Adipocyte (in vitro differentiated cells): ENCODE data around the gene MMP20.
A peak's percentile ranks its signal among the peaks of the same experiment; 100 is the strongest.

Experiments
- DNase-seq: peaks from one replicate; pipeline ENCODE4 v3.0.0-alpha.2; 2015; ENCODE audit warnings: low read depth
- H3K27me3 ChIP-seq: replicated peaks from 2 replicates; pipeline ENCODE4 v1.7.0; 2013; ENCODE audit warnings: mild to moderate bottlenecking, low read length, moderate library complexity; ENCODE audit not compliant: control insufficient read depth, insufficient read depth
- H3K36me3 ChIP-seq: 2 replicates; pipeline ENCODE4 v1.7.0; 2013; ENCODE audit warnings: low read length, mild to moderate bottlenecking, moderate library complexity; ENCODE audit not compliant: control insufficient read depth, insufficient read depth, severe bottlenecking
- H3K4me1 ChIP-seq: 2 replicates; pipeline ENCODE4 v1.7.0; 2013; ENCODE audit warnings: mild to moderate bottlenecking, low read length, moderate library complexity; ENCODE audit not compliant: control insufficient read depth, insufficient read depth
- H3K4me3 ChIP-seq: 2 replicates; pipeline ENCODE4 v1.7.0; 2013; ENCODE audit warnings: mild to moderate bottlenecking, low read length, moderate library complexity
- H3K9ac ChIP-seq: 2 replicates; pipeline ENCODE4 v1.7.0; 2013; ENCODE audit warnings: mild to moderate bottlenecking, low read length, moderate library complexity
- H3K9me3 ChIP-seq: 2 replicates; pipeline ENCODE4 v1.7.0; 2013; ENCODE audit warnings: mild to moderate bottlenecking, low read length, moderate library complexity; ENCODE audit not compliant: control insufficient read depth

MMP20 gene

DNA sequence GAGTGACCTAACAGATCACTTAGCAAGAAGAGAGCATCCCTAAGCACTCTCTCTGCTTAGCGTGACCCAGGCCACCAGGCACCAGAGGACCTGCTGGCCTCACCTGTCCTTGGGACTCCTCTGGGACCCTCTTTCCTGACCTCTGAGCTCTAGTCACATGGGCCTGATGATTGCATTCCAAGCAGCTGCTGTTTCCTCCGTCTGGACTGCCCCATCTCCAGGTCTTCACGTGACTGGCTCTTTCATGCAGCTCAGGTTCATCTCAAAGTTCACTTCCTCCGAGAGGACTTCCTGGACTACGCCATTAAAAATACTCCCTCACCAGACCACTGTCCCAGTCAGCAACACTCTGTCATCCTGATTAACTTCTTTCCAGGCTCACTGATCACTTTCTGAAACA is 2.9 kb downstream of the MMP20 start:
- H3K9me3 ChIP-seq: no peaks in the 10 kb centered on the region
- H3K4me3 ChIP-seq: no peak overlapping the region
- H3K36me3 ChIP-seq: no peaks in the 10 kb centered on the region
- no peaks in the 10 kb centered on the region for H3K4me1 ChIP-seq
- DNase-seq: no peak
- H3K27me3 ChIP-seq: peaks cover 3% of the 10 kb centered on the region
- no peak overlapping the region for H3K9ac ChIP-seq

DNA sequence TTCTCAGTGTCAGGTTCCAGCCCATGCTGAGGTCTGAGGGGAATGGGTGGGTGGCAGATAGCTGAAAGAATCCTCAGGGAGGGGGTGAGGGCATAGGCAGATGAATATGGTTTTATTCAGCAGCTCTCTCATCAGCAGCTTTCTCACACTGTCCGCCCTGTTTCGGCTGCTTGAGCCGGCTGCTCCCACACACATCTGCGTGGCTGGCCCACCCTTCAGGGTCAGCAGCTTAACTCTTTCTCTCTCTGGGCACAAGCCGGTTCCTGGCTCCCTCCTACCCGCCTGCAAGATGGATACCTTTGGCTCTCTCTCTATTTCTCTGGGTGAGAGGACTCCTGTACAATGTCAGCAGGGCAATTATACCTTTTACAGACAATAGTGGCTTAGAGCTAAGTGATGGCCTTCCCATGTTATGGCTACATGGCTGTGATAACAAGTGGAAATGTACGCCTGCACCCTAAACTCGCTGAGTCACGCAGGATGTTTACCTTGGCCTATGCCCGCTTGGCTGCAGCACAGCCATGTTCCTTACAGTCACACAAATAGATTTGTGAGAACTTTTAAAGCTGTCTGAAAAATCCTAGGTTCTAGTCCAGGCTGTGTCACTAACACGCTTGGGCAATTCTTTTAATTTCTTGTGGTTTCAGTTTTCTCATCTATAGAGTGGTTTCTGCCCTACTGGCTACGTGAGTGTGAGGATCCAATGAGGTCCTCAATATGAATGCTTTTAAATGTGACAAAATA is 4.1 kb downstream of the MMP20 start:
- H3K36me3 ChIP-seq: no peaks in the 10 kb centered on the region
- DNase-seq: peak; percentile 16
- H3K4me3 ChIP-seq: no peak overlapping the region
- no peaks in the 10 kb centered on the region for H3K4me1 ChIP-seq
- no peaks in the 10 kb centered on the region for H3K9me3 ChIP-seq
- peaks cover 3% of the 10 kb centered on the region for H3K27me3 ChIP-seq
- H3K9ac ChIP-seq: no peak overlapping the region

GRCh38 chr11:102620179-102620578 is 5.0 kb downstream of the MMP20 start:
- H3K4me1 ChIP-seq: no peaks in the 10 kb centered on the region
- no peak overlapping the region for H3K9ac ChIP-seq
- H3K36me3 ChIP-seq: no peaks in the 10 kb centered on the region
- H3K9me3 ChIP-seq: no peaks in the 10 kb centered on the region
- no peak overlapping the region for H3K4me3 ChIP-seq
- no peaks in the 10 kb centered on the region for H3K27me3 ChIP-seq
- DNase-seq: no peak

DNA sequence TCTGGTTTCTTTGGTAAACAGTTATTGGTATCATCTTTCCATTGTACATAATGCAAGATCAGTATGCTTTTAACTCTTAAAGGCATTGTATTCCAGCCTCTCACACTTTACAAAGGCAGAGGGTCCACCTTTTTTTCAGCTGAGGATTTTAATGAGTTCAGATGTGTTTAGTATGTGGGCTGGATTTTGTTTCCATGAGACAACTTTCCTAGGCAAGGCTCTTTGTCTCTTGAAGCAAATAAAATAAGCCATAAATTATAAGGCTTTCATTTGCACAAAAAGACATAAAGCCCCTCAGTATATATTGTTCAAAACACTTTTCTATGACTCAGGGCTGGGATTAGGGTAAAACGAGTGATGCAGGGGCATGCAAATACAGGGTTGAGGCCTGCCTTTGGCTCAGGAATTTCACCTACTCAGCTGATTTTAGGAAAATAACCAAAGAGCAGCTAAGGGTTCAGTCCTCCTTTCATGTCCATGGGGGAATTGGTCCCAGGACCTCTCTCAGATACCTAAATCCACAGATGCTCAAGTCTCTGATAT is 7.6 kb downstream of the MMP20 start:
- Histone ChIP-seq H3K9ac (no peak overlapping the region), H3K9me3 (no peaks in the 10 kb centered on the region), H3K4me3 (no peak overlapping the region), H3K27me3 (no peaks in the 10 kb centered on the region), H3K36me3 (no peaks in the 10 kb centered on the region), H3K4me1 (no peaks in the 10 kb centered on the region)
- DNase-seq: no peak

GRCh38 chr11:102615894-102616432 is 9.2 kb downstream of the MMP20 start:
- no peak overlapping the region for H3K9ac ChIP-seq
- DNase-seq: no peak
- H3K36me3 ChIP-seq: no peaks in the 10 kb centered on the region

DNA sequence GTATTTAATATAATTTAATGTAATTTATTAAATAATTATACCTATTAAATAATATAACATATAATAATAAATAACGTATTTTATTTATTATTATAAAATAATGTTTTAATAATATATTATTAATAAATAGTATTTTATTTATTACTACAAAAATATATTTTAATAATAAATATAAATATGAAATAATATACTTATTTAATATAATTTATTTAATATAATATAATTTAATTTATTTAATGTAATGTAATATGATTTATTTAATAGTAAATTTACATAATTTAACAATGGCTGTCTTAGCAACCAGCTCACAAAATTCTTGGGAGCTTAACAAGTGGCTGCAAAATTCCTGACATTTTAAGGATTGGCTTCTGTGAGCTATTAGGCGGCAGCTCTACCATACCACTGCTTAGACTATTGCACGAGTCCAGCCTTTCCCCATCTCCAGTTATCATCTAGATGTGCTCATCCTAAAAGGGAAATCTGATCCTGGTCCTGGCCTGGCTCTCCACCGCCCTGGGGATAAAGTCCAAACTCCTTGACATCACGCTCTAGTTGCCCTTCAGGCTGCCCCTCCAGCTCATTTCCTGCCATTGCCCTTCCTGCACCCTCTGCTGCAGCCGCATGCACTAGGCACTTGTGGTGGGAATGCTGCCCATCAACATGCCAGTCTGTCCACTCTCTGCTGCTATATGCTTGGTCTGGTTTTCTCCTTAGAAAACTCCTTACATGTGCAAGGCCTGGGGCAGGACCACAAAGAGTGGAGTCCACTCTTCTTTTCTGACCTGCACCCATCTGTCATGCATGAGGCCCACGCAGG is 9.8 kb downstream of the MMP20 start:
- Histone ChIP-seq H3K4me1 (peaks cover 3% of the 10 kb centered on the region), H3K27me3 (no peaks in the 10 kb centered on the region), H3K4me3 (no peak overlapping the region), H3K9me3 (no peaks in the 10 kb centered on the region), H3K36me3 (no peaks in the 10 kb centered on the region), H3K9ac (no peak overlapping the region)
- DNase-seq: no peak

More at GRCh38 chr11:102615894-102616432, 9.2 kb downstream of the MMP20 start:
- H3K4me3 ChIP-seq: no peak overlapping the region
- H3K9me3 ChIP-seq: no peaks in the 10 kb centered on the region
- no peaks in the 10 kb centered on the region for H3K27me3 ChIP-seq
- H3K4me1 ChIP-seq: peaks cover 3% of the 10 kb centered on the region

- Histone ChIP-seq H3K9ac (no peak overlapping the region), H3K9me3 (no peaks in the 10 kb centered on the region), H3K36me3 (no peaks in the 10 kb centered on the region), H3K4me1 (peaks cover 3% of the 10 kb centered on the region), H3K27me3 (no peaks in the 10 kb centered on the region), H3K4me3 (no peak overlapping the region)
- no peak for DNase-seq
Measured at GRCh38 chr11:102614485-102614884, 10.6 kb downstream of the MMP20 start.

- Histone ChIP-seq H3K27me3 (no peaks in the 10 kb centered on the region), H3K9ac (no peak overlapping the region), H3K9me3 (no peaks in the 10 kb centered on the region), H3K4me3 (no peak overlapping the region), H3K4me1 (peaks cover 3% of the 10 kb centered on the region), H3K36me3 (no peaks in the 10 kb centered on the region)
- no peak for DNase-seq
Measured at GRCh38 chr11:102614031-102614430, 11.1 kb downstream of the MMP20 start.

GRCh38 chr11:102613450-102613849 is 11.7 kb downstream of the MMP20 start:
- DNase-seq: no peak
- H3K27me3 ChIP-seq: no peaks in the 10 kb centered on the region
- H3K36me3 ChIP-seq: no peaks in the 10 kb centered on the region
- no peak overlapping the region for H3K9ac ChIP-seq
- no peaks in the 10 kb centered on the region for H3K9me3 ChIP-seq
- no peak overlapping the region for H3K4me3 ChIP-seq
- H3K4me1 ChIP-seq: peaks cover 3% of the 10 kb centered on the region

DNA sequence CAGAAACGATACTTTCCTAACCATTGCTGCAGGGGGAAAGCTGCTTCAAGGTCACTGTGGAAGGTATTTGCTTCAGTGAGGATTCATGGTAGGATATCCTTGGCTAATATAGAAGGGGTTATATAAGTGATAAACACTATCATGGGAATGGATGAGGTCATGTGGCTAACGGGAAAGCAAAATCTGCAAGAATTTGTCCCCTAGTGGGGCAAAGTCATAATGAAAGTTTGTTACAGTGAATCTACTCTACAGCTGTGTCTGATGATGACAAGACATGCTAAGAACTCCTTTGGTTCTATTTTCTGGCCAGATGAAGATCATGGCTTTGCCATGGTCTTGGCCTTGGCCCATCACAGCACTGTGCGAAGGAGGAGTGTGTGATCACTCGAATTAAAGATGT is 13.8 kb downstream of the MMP20 start:
- H3K36me3 ChIP-seq: no peaks in the 10 kb centered on the region
- no peaks in the 10 kb centered on the region for H3K27me3 ChIP-seq
- peaks cover 3% of the 10 kb centered on the region for H3K4me1 ChIP-seq
- no peak overlapping the region for H3K4me3 ChIP-seq
- H3K9ac ChIP-seq: no peak overlapping the region
- no peak for DNase-seq
- no peaks in the 10 kb centered on the region for H3K9me3 ChIP-seq

- H3K9ac ChIP-seq: no peak overlapping the region
- DNase-seq: no peak
- peaks cover 3% of the 10 kb centered on the region for H3K4me1 ChIP-seq
- H3K36me3 ChIP-seq: no peaks in the 10 kb centered on the region
- H3K4me3 ChIP-seq: no peak overlapping the region
- H3K27me3 ChIP-seq: no peaks in the 10 kb centered on the region
- H3K9me3 ChIP-seq: no peaks in the 10 kb centered on the region
Measured at GRCh38 chr11:102610200-102610599, 14.9 kb downstream of the MMP20 start.
